ENCODE measurements around the gene KLF17.

KLF17 gene

DNA sequence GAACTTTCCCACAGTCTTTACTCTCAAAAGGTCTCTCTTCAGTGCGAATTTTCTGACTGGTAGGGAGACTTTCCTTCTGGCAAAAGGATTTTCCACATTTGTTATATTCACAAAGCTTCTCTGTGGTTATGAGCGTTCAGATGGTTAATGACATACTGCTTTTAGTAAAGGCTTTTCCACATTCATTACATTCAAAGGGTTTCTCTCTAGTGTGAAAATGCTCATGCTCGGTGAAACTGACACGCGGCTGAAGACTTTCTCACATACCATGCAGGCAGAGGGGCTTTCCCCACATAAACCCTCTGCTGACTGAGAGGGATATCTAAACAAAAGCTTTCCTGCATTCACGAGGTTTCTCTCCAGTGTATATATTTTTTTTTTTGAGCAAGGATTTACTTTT, 32.7 kb downstream of the KLF17 start:
- no peak for DNase-seq (ENCODE audit: low read depth)
- in situ Hi-C loops (cut with HindIII; ENCODE audit: low sequenced_read_pairs), result no loop called here
- H3K4me3 ChIP-seq (ENCODE audit: low read depth, low read length), result no peak overlapping the region
- TF ChIP-seq, protein P1, sequence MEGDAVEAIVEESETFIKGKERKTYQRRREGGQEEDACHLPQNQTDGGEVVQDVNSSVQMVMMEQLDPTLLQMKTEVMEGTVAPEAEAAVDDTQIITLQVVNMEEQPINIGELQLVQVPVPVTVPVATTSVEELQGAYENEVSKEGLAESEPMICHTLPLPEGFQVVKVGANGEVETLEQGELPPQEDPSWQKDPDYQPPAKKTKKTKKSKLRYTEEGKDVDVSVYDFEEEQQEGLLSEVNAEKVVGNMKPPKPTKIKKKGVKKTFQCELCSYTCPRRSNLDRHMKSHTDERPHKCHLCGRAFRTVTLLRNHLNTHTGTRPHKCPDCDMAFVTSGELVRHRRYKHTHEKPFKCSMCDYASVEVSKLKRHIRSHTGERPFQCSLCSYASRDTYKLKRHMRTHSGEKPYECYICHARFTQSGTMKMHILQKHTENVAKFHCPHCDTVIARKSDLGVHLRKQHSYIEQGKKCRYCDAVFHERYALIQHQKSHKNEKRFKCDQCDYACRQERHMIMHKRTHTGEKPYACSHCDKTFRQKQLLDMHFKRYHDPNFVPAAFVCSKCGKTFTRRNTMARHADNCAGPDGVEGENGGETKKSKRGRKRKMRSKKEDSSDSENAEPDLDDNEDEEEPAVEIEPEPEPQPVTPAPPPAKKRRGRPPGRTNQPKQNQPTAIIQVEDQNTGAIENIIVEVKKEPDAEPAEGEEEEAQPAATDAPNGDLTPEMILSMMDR (IDR thresholded peaks at IDR 0.05; ENCODE audit: low read depth, low read length, missing control alignments), result no peak

DNA sequence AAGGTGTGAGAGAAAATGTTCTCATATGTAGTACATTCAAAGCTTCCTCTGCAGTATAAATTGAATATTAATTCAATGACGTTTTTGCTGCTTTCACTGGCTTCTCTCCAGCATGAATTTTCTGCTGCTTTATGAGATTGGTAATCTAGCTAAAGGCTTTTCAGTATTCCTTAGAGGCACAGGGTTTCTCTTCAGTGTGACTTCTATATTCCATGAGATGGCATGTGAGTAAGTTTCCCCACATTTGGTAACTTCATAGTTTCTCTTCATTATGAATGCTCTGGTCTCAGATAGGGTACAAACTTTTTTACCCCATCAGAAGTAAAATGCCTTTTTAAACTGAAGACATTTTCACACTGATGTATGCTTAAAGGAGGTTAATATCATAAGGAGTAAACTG, 33.2 kb downstream of the KLF17 start:
- no peak overlapping the region for H3K4me3 ChIP-seq (ENCODE audit: low read depth, low read length)
- no peak for DNase-seq (ENCODE audit: low read depth)
- TF ChIP-seq, protein P1 (IDR thresholded peaks at IDR 0.05; ENCODE audit: low read depth, low read length, missing control alignments), result no peak
- in situ Hi-C loops (cut with HindIII; ENCODE audit: low sequenced_read_pairs), result no loop called here

DNA sequence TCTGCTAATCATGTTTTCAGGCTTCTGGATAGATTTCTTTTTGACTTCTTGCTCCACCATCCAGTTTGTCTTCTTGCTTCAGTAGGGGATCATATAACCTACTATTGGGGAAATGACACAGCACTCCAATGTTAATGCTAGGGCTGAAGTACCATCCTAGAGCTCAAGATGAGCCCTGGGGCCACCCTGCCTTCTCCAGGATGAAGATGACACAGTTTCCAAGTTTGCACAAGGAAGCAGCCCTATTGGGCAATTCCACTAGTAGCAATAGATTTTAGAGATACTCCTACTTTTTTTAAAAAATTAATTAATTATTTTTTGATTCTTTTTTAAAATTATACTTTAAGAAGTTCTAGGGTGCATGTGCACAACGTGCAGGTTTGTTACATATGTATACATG, 34.1 kb downstream of the KLF17 start:
- TF ChIP-seq, protein P1 (IDR thresholded peaks at IDR 0.05; ENCODE audit: low read depth, low read length, missing control alignments), result no peak
- no peak overlapping the region for H3K4me3 ChIP-seq (ENCODE audit: low read depth, low read length)
- DNase-seq (ENCODE audit: low read depth), result no peak
- in situ Hi-C loops (cut with HindIII; ENCODE audit: low sequenced_read_pairs), result no loop called here

DNA sequence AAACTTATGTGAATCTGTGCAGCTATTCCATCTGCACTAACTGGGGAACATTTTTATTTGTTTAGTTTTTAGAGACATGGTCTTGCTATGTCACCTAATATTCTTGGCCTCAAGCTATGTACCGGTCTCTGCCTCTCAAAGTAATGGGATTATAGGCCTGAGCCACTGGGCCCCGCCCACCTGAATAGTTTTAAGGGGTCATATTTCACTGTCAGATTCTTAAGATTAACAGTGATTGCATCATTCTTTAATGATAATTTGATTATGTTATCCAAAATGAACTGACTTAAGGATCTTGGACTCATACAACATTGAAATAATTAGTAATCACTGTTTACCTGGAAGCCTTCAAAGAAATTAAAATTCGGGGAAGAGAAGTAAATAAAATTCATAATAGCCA, 35.4 kb downstream of the KLF17 start:
- in situ Hi-C loops (cut with HindIII; ENCODE audit: low sequenced_read_pairs), result no loop called here
- DNase-seq (ENCODE audit: low read depth), result no peak
- TF ChIP-seq, protein P1 (IDR thresholded peaks at IDR 0.05; ENCODE audit: low read depth, low read length, missing control alignments), result no peak
- no peak overlapping the region for H3K4me3 ChIP-seq (ENCODE audit: low read depth, low read length)

DNA sequence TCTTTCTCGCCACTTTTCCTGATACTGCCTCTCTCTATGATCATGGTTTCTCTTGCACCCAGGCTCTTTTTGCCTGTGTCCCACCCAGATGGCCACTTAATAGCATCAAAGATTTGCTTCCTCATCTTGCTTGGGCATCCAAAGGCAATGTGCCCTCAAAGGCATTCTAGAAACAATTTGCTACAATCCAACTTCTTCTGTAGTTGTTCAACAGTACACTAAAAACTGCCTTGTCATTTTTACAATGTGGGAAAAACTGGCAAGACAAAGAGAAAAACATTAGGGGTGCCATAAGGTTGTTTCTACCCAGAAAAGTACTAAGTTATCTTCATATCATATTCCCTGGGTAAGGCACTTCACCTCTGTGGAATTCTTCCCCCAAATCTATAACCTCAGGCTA, 39.3 kb downstream of the KLF17 start:
- H3K4me3 ChIP-seq (ENCODE audit: low read depth, low read length), result no peak overlapping the region
- TF ChIP-seq, protein P1 (IDR thresholded peaks at IDR 0.05; ENCODE audit: low read depth, low read length, missing control alignments), result no peak
- in situ Hi-C loops (cut with HindIII; ENCODE audit: low sequenced_read_pairs), result no loop called here
- no peak for DNase-seq (ENCODE audit: low read depth)

DNA sequence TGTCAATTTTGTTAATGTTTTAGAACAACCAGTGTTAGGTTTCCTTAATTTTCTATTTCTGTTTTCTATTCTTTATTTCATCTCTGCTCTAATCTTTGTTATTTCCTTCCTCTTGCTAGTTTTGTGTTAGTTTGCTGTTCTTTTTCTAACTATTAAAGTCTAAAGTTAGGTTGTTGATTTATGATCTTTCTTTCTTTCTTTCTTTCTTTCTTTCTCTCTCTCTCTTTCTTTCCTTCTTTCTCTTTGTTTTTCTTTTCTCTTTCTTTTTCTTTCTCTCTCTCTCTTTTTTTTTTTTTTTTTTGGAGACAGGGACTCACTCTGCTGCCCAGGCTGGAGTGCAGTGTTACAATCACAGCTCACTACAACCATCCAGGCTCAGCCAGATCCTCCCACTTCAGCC, 40.2 kb downstream of the KLF17 start:
- in situ Hi-C loops (cut with HindIII; ENCODE audit: low sequenced_read_pairs), result no loop called here
- TF ChIP-seq, protein P1 (IDR thresholded peaks at IDR 0.05; ENCODE audit: low read depth, low read length, missing control alignments), result no peak
- no peak overlapping the region for H3K4me3 ChIP-seq (ENCODE audit: low read depth, low read length)
- DNase-seq (ENCODE audit: low read depth), result no peak

DNA sequence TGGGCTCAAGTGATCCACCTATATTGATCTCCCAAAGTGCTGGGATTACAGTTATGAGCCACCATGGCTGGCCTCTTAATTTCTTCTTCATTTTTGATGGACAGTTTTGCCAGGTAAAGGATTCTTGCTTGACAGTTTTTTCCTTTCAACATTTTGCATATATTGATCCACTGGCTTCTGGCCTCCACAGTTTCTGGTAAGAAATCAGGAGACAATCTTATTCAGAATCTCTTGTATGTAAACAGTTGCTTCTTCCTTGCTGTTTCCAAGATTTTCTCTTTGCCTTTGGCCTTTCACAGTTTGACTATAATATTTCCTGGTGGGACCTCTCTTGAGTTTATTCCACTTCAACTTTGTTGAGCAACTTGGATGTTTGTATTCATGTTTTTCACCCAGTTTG, 42.9 kb downstream of the KLF17 start:
- TF ChIP-seq, protein P1 (IDR thresholded peaks at IDR 0.05; ENCODE audit: low read depth, low read length, missing control alignments), result no peak
- H3K4me3 ChIP-seq (ENCODE audit: low read depth, low read length), result no peak overlapping the region
- no peak for DNase-seq (ENCODE audit: low read depth)
- in situ Hi-C loops (cut with HindIII; ENCODE audit: low sequenced_read_pairs), result no loop called here

Data from astrocyte of the cerebellum (primary cell).